Stimulated activated CD8-positive, alpha-beta memory T cell treated with anti-CD3 and anti-CD28 coated beads, Interleukin-12 subunit alpha, Interleukin-12 subunit beta, amount 100 ng/mL, for 24 hours (primary cell): ENCODE data around the gene CERS6.
"Not testable (repeated sequence)": the region's sequence is repeated elsewhere in the genome, so short reads cannot be mapped to it uniquely, and the experiment has no call there.

Experiments
- DNase-seq: peaks from one replicate; pipeline ENCODE4 v3.0.0-alpha.2; 2020; ENCODE audit errors: extremely low read depth

The CERS6 gene

DNA sequence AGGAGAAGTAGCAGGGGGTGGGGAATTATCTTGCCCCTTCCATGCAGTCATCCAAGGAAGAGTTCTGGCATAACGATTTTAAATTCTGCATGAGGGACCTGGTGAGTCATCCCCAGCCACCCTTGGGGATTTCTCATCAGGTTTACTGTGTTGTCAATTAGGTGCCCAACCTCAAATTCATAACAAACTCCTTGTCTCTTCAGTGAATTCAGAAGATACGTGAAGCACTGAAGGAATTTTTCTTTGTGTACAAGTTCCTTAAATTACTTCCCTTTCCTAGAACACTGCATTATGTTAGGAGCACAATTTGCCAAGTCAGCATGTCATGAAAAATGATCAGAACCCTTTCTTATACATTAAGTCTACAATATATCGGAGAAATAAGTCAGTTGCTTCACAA, 275.5 kb downstream of the CERS6 start:
- no peak for DNase-seq

DNA sequence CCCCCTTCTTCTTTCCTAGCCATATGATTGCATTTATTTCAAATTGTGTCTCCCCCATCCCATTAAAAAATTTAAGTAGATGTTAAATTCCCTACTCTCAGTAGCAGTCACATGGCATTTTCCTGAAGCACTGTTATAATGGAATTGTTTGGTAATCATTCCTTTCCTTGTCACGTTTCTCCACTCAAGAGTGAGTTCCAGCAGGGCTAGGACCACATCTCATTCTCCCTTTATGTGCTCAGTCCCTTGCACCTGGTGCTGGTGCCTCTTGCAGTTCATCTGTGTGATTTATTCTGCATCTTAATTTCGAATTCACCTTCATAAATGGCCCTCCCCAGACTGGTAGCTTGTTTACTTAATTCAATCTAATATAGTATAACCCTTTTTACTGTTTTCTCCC, 276.0 kb downstream of the CERS6 start:
- no peak for DNase-seq

GRCh38 chr2:168732506-168732905, 276.4 kb downstream of the CERS6 start:
- DNase-seq = no peak

GRCh38 chr2:168734199-168734760, 278.2 kb downstream of the CERS6 start:
- no peak for DNase-seq

- no peak for DNase-seq
Measured at GRCh38 chr2:168736649-168737445, 280.8 kb downstream of the CERS6 start.

- no peak for DNase-seq
Measured at GRCh38 chr2:168738062-168738461, 282.0 kb downstream of the CERS6 start.

GRCh38 chr2:168740360-168740759, 284.3 kb downstream of the CERS6 start:
- DNase-seq = no peak

DNA sequence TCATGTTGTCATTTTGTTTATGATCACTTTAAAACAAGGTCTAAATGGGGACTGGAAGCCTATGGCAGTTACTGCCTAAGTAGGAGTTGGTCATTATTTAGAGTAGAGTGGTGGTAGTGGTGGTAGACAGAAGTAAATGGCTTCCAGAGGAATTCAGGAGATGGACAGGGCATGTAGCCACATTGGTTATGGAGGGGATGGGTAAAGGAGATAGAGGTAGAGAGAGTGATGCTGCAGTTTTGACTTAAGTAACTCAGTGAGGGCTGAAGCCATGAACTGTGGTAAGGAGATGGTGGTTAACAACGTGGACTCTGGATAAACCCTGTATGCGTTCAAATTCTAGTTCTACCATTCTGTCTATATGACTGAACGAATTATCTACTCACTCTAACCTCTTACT, 284.7 kb downstream of the CERS6 start:
- DNase-seq = no peak

DNA sequence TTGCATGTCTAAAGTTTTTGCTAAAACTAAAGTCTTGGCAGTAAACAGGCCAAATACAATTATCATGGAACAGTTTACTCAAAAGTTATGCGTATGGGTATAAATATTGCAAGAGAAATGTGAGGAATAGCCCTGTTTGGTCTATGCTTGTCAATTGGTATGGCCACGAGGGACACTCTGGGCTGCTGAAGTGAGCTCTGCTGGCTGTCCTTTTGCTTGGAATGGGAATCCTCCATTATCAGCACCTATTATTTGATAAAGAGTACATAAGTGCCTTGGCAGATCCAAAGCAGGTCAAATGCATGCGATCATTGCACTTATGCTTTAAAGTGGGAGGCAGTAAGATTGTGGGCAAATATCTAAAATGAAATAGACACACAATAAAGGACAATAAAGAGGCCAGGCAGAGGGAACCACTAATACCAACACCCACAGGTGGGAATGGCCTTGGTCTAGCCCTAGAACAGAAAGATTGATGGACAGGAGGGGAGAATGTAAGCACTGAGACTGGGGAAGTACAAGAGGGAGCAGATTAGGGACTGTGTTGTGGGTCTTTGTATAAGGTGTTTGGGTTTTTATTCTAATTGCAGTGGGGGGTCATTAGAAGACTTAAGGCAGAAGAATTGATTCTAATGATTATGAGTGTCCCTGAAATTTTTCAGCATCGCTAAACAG, 286.3 kb downstream of the CERS6 start:
- no peak for DNase-seq

GRCh38 chr2:168744844-168745243, 288.8 kb downstream of the CERS6 start:
- no peak for DNase-seq

DNA sequence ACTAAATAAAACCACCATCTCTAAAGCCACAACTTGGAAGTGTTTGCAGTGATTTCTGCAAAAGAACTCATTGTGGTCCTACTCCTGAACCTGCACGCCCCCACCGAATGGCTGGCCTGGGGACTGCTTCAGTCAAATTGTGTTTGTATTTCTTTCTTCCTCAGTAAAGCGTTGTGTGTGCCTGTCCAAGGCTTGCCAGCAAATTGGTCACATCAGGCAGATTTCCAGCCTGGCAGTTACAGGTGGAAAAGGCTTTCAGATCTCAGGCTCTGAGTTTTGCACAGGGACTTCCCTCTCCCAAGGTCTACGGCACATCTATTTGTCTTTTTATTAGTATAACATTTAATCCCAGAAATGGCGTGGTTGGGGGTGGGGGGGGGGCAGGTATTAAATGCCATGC, 292.4 kb downstream of the CERS6 start:
- DNase-seq = no peak

- no peak for DNase-seq
Measured at GRCh38 chr2:168749297-168749696, 293.2 kb downstream of the CERS6 start.

DNA sequence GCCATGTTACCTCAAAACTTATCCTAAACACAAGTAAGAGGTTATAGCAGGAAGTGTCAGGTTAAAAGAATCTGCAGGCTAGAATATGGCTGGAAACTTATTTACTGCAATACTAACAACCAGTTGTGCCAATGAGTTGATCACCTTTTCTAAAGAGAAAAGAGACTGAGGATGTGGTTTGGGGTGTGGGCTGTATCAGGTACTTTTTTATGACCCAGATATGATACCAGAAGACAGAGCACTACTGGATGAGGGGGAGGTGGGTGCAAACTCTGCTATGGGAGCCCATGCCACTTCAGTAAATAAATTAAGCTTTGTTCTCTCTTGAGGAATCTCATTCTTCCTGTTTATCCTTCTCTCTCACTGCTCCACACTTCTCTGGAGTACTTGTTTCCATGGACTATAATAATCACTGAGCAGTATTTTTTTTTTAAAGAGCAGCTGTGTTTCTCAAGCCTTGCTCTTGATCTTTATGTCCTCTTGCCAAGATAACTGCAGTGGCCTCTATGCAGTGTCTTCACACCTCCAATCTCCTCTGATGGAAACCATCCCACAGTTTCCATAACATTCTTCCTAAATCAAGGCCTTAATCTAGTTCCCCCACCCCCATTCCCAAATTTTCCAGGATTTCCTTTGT, 295.1 kb downstream of the CERS6 start:
- no peak for DNase-seq

DNA sequence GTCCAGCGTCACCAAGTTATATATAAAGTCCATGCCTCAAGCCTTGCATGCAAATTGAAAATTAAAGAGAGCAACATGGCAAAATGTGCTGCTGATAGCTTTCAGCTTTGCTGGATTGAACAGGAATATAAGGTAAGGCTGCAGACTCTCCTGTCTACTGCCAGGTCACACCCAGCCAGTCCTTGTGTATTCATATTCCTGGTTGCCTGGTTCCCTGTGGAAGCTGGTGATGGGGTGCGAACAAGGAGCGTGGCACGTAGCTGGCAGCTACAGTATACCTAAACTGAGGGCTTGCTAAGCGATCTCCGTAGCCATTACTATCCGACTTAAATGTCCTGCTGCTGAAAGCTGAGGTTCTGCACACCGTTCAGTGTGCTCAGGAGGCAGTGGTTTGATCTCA, 296.3 kb downstream of the CERS6 start:
- no peak for DNase-seq

DNA sequence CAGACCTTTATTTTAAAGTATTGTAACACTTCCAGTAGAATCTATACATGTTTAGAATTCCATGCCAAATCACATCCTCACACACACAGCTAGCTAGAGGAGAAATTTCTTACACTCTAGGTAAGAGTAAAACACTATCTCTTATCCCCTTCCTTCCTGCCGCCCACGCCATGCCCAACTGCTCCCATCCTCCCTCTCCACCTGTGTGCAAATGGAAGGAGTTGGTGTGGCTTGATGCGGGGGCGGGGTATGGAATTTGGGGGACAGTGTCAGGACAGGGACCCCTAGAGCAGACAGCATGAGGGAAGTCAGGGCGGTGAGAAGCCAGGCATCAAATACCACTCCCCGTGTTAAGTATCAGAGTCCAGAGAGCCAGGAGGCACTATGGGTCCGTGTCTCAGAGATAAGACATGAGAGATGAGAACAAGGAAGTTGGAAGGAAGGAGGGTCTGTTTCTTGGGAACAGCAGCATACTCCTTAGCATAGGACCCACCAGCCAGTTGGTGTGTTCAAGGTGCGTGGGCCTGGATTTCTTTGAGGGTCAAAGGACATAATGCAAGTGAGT, 297.8 kb downstream of the CERS6 start:
- DNase-seq = no peak

- no peak for DNase-seq
Measured at GRCh38 chr2:168757223-168757622, 301.2 kb downstream of the CERS6 start.

- DNase-seq = no peak
Measured at GRCh38 chr2:168758970-168759820, 303.1 kb downstream of the CERS6 start.

DNA sequence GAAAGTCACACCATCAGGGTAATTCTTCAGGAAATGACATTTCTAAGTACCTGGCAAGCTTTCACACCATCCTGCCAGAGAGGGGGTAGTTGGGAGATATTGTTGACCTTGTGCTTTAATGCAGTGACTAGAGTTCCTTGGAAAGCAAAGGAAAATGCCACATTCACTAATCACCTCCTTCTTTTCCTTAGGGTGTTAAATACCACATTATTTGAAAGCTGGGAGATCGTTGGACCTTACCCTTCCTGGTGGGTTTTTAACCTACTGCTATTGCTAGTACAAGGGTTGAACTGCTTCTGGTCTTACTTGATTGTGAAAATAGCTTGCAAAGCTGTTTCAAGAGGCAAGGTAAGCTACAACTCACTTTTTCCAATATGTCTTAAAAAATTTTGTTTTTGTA, 309.3 kb downstream of the CERS6 start:
- no peak for DNase-seq

DNA sequence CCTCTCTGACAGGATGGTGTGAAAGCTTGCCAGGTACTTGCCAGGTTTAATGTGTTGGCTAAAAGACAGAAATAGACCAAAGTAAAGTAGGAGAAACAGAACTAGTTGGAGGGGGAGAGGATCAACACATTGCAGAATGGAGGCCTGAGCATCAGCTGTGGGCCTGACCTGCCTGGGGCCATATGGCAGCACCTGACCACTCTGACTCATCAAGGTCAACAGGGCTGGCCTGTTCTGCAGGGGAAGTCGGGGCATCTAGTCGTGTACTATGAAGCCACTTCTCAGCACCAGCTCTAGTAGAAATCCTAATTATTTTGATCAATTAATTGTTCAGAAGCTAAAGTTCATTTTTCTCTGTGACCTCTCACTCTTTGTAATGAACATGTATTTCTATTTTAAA, 310.5 kb downstream of the CERS6 start:
- no peak for DNase-seq

- DNase-seq = no peak
Measured at GRCh38 chr2:168767258-168767657, 311.2 kb downstream of the CERS6 start.

GRCh38 chr2:168768357-168768756, 312.3 kb downstream of the CERS6 start:
- DNase-seq = not testable (repeated sequence)
